ENCODE measurements around the gene TGFBR2.

The TGFBR2 gene

DNA sequence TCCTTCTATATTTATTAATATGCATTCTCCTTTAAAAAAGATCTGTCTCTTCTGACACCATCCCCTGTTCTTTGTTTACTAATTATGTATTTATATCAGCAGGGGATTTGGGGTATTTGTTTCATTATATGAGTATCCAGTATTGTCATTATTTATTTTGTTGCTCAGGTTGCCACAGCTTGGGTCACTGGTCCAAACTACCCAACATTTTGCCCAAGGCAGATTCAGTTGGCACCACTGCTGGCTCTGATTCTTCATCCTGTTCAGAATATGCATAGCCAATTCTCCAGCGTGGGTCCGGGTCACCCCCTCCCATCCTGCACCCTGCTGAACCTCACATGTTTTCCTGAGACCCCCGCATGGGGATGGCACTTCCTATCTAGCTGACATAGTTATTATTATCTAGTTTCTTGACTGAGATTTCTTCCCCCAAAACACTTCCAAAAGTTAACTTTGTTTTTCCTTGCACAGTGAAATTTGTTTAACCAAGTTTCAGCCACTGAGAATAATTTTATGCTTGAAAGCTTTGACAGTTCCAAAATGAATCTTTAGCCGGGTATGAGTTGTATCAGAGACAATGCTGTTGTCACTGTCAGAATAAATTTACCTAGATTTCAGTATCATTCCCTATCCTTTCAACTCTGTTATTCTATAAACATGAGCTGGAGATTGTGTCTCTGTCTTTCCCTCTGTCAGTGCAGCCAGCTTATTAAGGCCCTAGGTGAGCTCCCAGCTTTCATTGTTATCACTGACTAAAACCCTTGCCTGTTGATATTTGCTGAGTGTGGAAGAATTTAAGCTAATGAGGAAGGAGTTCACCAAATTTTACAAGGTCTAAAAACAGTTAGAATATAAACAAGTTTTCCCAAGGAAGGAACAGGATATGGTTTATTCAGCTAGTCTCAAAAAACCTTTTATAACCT is 70.3 kb downstream of the TGFBR2 start:
- no peak for DNase-seq

DNA sequence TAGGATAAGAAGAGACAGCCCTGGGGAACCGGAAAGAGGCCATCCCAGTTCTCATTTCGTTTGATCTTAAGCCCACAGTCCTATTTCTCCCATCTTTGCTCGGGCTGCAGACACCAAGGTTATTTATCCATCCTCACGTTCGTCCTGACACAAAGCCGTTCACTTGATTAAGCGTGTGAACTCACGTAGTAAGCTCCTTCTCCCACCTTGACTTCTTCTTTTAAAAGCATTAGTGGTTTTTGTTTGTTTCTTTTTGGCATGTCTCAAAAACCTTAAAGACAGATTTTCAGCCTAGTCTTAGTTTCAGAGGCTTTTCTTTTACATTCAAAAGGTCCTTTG is 70.9 kb downstream of the TGFBR2 start:
- DNase-seq: no peak

DNA sequence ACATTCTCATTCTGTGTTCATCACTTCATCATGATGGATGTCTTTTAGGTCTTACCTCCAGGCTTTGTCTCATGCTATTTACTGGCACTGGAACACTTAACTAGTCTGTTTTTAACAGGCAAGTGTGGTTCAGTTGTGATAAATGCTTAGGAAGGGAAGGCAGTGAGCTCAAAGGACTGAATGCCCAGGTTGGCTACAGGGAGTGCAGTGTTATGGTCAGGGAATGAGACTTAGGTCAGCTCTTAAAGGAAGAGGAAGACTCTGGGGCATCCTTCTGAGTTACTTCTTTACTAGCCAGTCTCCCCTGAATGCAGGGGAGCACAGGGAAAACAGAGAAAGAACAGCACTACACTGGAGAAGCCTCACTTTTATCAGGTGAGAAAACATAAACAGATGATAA is 72.6 kb downstream of the TGFBR2 start:
- DNase-seq: no peak

DNA sequence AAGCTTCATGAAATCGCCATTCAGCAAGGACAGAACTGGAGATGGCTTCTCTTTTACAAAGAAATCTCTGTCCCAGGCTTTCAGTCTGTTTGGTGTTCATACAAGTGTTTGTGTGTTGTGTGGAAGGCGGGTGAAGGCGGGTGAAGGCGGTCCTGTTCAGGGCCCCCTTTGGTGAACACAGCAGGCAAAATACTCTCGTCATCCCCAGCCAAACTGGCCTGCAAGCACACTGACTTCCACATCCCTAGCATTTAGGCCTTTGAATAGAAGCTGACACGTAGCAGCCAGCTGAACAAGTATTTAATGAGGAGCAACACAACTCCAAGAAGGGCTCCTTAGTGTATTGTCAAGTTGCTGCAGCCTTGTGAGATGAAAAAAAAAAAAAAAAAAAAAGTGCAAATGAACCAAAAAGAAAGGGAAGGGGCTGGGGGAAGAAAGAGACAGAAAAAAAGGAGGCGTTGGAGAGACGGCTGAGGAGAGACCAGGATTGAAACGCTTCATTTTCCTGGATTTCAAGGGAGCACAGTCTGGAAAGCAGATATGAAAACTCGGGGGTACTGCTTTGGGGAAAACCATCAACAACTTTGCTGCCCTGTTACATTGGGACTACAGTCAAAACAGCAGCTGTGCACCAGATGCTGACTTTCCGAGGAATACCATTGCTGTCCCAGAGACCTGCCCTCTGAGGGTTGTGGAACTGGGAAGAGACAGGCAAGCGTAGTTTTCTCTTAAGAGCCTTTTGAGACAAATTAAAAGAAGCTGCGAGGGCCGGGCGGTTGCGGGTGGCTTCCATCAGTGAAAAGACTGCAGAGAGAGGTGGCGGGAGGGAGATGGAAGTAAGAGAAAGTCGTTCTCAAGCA is 74.6 kb downstream of the TGFBR2 start:
- DNase-seq: no peak

DNA sequence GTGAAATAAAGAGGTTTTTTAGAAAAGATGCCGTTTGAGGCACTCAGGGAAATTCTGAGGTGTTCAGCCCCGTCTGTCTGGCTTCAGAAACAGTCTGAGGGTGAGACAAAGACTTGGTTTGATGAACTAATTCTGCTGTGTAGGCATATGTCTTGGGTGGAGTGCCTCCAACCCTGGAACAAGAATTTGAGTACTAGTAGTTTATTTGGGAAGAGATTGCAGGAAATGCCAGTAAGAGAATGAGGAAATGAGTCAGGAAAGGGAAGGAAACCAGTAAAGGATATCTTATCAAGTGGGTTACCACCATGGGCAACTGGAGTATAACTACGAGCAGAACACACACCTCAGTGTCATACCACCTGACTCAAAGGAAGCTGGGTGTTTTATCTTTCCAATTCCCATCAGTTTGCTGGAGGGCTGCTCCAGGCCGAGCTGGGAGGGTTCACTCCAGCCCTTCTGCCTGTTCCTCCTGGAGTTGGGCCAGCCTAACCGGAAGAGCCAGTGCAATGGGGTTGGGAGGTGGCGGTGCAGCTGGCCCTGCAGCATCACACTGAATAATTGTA is 75.3 kb downstream of the TGFBR2 start:
- DNase-seq: no peak

DNA sequence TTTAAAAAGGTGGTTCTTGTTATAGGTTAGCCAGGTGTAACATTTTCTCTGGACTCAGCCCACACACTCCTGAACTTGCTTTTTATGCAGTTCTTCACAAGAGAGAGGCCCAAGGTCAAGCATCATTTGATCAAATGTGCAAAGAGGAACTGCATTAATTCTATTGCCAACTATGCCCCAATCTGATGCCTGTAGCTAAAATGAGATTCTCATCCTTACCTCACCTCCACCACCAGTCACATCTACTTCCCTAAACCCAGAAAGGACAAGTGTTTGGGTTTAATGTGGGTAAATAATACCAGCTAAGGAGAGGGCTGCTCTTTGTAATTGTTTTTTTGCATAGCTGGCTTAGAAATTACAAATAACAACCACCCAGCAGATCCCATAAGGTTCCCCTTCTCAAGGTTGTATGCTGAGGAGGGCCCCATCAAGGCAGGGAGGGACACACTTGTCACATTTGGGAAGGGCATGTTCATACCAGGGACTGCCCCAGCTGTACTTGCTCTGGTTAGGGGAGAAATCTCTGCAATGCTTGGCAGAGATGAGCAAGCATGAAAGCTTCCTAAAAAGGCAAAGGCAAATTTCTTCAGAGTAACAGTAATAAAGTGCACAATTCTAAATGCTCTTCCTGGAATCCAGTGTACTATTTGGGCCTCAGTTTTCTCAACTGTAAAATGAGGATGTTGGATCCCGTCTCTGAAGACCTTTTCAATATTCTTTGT is 76.2 kb downstream of the TGFBR2 start:
- DNase-seq: no peak

DNA sequence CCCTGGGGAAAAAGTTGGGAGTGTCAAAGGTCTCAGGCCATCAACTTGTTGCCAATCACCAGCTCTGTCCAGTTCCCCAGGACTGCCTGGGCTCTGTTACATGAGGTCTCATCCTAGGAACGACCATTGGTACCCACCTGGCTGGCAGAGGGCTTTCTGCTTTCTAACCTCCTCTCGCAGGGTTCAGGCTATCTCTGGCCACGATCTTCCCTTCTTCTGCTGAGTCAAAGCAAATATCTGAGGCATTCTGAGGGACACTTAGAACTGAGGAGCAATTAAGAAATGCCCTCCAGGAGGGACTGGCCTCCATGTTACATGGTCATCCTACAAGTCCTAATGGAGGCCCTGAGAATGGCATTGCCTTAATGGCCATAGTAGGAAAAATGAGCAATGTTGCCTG is 77.4 kb downstream of the TGFBR2 start:
- no peak for DNase-seq

DNA sequence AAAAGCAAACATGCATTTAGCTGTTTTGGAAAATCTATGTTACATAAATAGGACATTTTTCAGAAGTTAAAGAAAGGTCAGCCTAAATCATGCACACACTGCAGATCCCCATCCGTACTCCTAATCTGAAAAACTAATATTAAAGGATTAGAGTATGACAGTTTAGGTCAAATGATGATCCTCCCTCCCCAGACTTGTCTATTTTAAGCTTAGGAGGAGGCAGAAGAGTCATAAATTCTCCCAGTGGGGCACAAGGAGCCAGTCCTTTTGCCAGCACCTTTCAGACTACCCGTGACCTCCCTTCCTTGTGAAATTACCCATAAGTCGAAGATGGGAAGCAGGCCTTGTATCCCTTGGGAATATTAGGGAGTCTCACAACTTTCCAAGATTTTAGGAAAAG is 78.0 kb downstream of the TGFBR2 start:
- DNase-seq: no peak

DNA sequence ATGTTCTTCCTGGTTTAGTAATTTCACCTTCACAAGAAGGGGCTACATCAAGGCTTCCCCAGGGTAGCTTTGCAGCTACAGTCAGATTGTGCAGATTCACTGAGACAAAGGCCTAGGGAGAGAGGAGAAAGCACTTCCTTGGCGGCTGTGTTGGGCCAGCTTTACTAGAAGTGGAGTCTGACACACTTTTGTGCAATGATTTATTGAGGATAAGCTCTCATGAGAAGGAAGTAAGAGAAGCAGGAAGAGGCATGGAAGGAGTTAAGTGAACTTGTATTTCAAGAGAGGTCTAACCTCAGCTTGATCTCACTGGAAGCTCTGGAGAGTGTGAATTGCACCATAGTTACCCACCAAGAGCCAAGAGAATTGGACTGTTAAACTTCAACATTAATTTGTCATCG is 78.9 kb downstream of the TGFBR2 start:
- DNase-seq: no peak

DNA sequence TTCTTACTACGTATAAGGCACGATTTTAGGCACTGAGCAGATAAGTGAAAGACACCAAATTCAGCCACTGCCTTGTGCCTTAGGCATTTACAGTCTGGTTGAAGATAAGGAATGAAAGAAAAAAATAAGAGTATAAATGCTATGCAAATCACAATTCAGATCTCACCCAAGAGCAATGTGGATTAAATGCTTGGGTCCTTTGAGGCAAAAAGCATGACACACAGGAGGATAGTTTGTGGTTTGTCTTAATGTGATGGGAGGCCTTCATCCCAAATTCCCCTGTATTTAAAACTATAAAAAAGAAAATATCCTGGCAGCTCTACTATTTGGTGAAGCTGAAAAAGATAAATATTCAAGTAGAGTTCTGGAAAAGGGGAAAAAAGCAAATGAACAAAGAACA is 79.8 kb downstream of the TGFBR2 start:
- DNase-seq: no peak

DNA sequence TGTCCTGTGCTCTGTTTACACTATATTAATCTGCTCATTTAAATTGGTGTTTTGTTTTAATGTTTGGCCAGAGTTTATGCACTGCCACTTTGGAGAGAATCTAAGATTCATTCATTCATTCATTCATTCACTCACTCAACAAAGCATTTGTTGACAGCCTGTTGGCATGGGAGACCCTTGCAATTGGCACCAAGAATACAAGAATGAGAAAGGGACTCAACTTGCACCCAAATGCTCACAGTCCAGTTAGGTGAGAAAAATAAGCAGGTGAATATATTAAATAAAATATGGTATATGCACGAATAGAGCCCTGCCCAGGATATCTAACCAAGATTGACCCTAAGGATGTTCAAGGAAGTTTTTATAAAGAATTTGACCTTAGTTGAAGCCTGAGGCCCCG is 80.4 kb downstream of the TGFBR2 start:
- no peak for DNase-seq

DNA sequence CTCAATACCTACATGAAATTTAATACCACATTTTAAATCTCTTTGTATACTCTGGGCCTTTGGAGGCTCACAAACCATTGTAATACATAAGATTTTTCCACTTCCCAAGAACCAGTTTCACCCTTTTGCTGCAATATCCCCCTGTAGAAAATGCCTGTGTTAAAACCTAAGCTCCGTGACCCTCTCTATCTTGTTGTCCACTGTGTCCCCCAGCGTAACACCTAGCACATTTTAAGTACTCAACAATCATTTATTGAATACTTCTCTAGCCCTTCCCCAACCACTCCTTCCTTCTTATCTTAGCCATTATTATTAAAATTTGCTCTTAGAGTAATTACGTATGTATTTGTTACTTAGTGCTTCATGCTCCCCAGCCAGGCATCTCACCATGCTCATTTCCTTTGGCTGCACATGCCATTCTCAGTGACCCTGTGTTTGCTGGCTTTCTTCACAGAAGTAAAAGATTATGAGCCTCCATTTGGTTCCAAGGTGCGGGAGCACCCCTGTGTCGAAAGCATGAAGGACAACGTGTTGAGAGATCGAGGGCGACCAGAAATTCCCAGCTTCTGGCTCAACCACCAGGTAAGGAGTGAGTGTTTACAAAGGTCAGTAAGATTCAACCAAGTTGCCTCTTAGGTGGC is 81.6 kb downstream of the TGFBR2 start:
- DNase-seq: no peak

DNA sequence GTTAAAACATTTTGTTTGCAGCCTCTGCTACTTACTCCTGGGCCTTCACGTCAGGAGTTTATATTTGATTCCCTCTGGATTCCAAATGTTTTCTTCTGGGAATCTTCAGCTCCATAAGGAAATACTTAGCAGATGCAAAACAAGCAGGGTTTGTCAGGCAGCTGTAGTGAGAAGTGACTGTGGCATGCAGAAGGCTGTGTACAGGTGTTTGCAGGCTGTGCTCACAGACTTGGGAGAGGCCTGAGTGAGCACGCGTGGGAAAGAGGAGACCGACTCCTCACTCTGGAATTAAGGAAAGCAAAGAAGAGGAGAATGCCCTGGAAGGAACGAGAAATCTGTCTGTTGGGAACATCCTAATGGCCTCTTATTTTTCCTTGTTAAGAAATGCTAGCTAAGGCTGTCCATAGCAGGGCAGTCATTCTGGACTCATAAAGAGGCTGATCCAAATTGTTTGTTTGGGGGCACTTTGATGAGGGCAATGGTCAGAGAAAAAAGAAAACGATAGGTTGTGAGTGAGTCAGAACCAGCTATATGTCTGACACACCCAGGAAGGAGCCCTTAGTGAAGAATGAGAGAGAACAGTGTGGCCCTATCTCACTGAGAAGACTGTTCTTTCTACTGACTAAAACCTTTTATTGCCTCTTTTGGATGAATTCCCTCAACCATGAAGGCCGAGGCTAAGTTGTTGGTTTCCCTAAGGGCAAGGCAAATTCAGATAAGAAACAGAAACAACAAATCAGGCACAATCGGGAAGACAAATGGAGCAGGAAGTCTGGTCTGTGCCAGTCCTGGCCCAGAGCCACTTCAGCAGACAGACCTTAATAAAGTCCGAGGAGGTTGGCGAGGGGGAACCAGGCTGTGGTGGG is 82.6 kb downstream of the TGFBR2 start:
- peak in 1 of 2 experiments; percentile 37 for DNase-seq

DNA sequence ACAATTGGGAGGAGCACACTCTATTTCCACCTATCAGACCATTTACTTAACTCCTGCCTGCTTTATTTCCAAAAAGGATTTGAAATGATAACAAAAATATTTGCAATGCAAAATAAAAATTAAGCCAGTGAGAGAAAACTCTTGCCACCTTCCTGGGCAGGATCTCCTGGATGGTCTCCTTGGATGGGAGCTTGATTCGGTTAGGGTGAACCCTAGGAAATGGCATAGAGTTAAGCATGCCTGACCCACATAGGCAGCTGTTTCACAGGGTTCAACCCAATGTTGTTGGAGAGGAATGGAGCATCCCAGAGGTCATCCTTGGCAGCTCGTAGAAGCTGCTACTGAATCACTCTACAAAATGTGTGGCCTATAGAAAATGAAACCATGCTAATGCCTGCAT is 83.8 kb downstream of the TGFBR2 start:
- DNase-seq: no peak

DNA sequence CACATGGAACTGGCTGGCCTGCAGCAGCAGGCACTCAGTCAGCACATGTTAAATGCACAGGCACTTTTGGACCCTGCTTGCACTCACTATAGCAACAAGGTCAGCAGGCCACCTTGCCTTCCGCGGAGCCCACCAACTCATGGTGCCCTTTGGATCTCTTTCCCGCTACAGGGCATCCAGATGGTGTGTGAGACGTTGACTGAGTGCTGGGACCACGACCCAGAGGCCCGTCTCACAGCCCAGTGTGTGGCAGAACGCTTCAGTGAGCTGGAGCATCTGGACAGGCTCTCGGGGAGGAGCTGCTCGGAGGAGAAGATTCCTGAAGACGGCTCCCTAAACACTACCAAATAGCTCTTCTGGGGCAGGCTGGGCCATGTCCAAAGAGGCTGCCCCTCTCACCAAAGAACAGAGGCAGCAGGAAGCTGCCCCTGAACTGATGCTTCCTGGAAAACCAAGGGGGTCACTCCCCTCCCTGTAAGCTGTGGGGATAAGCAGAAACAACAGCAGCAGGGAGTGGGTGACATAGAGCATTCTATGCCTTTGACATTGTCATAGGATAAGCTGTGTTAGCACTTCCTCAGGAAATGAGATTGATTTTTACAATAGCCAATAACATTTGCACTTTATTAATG is 85.0 kb downstream of the TGFBR2 start:
- peak in 1 of 2 experiments; percentile 51 for DNase-seq

DNA sequence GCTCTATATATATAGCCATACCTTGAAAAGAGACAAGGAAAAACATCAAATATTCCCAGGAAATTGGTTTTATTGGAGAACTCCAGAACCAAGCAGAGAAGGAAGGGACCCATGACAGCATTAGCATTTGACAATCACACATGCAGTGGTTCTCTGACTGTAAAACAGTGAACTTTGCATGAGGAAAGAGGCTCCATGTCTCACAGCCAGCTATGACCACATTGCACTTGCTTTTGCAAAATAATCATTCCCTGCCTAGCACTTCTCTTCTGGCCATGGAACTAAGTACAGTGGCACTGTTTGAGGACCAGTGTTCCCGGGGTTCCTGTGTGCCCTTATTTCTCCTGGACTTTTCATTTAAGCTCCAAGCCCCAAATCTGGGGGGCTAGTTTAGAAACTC is 85.5 kb downstream of the TGFBR2 start:
- no peak for DNase-seq

DNA sequence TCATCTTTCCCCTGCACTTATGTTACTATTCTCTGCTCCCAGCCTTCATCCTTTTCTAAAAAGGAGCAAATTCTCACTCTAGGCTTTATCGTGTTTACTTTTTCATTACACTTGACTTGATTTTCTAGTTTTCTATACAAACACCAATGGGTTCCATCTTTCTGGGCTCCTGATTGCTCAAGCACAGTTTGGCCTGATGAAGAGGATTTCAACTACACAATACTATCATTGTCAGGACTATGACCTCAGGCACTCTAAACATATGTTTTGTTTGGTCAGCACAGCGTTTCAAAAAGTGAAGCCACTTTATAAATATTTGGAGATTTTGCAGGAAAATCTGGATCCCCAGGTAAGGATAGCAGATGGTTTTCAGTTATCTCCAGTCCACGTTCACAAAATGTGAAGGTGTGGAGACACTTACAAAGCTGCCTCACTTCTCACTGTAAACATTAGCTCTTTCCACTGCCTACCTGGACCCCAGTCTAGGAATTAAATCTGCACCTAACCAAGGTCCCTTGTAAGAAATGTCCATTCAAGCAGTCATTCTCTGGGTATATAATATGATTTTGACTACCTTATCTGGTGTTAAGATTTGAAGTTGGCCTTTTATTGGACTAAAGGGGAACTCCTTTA is 86.2 kb downstream of the TGFBR2 start:
- DNase-seq: no peak

DNA sequence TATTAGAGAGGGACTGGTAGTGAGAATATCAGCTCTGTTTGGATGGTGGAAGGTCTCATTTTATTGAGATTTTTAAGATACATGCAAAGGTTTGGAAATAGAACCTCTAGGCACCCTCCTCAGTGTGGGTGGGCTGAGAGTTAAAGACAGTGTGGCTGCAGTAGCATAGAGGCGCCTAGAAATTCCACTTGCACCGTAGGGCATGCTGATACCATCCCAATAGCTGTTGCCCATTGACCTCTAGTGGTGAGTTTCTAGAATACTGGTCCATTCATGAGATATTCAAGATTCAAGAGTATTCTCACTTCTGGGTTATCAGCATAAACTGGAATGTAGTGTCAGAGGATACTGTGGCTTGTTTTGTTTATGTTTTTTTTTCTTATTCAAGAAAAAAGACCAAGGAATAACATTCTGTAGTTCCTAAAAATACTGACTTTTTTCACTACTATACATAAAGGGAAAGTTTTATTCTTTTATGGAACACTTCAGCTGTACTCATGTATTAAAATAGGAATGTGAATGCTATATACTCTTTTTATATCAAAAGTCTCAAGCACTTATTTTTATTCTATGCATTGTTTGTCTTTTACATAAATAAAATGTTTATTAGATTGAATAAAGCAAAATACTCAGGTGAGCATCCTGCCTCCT is 87.2 kb downstream of the TGFBR2 start:
- DNase-seq: peak; percentile 51 to 78

DNA sequence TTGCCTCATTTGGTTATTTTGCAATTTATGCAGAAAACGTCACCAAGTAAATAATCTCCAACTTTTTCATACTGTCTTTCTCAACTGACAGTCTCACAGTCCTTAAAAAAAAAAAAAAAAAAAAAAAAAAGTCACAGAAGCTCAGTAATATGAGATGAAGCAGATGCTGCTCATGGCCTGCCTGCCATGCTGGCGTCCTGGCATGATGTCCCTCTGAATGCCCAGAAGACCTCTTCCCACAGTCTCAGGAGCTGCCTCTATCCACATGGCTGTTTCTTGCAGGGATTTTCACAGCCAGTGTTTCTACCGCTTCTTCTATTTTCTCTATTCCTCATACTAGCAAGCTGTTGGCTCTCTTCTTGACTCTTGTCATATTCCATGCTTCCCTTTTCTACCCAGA is 87.7 kb downstream of the TGFBR2 start:
- peak in 1 of 2 experiments; percentile 70 for DNase-seq

DNA sequence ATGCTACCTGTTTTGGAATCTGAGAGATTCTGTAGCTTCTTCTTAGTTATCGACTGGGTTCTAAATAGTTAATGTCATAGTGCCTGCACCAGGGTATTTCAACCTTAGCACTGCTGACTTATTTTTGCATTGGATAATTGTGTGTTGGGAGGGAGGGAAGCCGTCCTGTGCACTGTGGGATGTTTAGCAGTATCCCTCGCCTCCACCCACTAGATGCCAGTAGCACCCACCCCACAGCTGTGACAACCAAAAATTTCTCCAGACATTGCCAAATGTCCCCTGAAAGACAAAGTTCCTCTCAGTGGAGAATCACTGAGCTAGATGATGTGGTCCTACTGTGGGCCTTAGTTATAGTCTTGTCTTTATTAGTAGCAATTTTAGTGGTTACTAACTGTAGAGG is 88.3 kb downstream of the TGFBR2 start:
- no peak for DNase-seq

Measured in NCI-H446 (cell line).